ENCODE results near the gene P3H4.
"Not testable (repeated sequence)": the region's sequence is repeated elsewhere in the genome, so short reads cannot be mapped to it uniquely, and the experiment has no call there.

Gene P3H4

GRCh38 chr17:41796121-41796895 lies 15.4 kb downstream of the P3H4 start:
- in situ Hi-C loops (cut with MboI; ENCODE audit: low sequenced_read_pairs), result no loop called here

- in situ Hi-C loops (cut with MboI; ENCODE audit: low sequenced_read_pairs), result no loop called here
These were observed 17.2 kb downstream of the P3H4 start for GRCh38 chr17:41794540-41794975.

GRCh38 chr17:41793784-41794539 lies 17.8 kb downstream of the P3H4 start:
- in situ Hi-C loops (cut with MboI; ENCODE audit: low sequenced_read_pairs), result no loop called here

- in situ Hi-C loops (cut with MboI; ENCODE audit: low sequenced_read_pairs), result no loop called here
These were observed 18.6 kb downstream of the P3H4 start for GRCh38 chr17:41792845-41793783.

- in situ Hi-C loops (cut with MboI; ENCODE audit: low sequenced_read_pairs), result no loop called here
These were observed 24.7 kb downstream of the P3H4 start for GRCh38 chr17:41787021-41787418.

- in situ Hi-C loops (cut with MboI; ENCODE audit: low sequenced_read_pairs), result no loop called here
These were observed 25.3 kb downstream of the P3H4 start, which contains the start of gene JUP for GRCh38 chr17:41786227-41787020. Gene JUP (minus strand): TSS chr17:41786711. CDS start chr17:41771854, 14,857 bp downstream.

- in situ Hi-C loops (cut with MboI; ENCODE audit: low sequenced_read_pairs), result no loop called here
These were observed 25.9 kb downstream of the P3H4 start for GRCh38 chr17:41785859-41786226.

GRCh38 chr17:41785091-41785858 lies 26.5 kb downstream of the P3H4 start:
- in situ Hi-C loops (cut with MboI; ENCODE audit: low sequenced_read_pairs), result no loop called here

GRCh38 chr17:41784207-41784744 lies 27.5 kb downstream of the P3H4 start:
- in situ Hi-C loops (cut with MboI; ENCODE audit: low sequenced_read_pairs), result no loop called here

GRCh38 chr17:41782142-41782541 lies 29.6 kb downstream of the P3H4 start:
- in situ Hi-C loops (cut with MboI; ENCODE audit: low sequenced_read_pairs), result no loop called here

GRCh38 chr17:41781404-41782110 lies 30.2 kb downstream of the P3H4 start:
- in situ Hi-C loops (cut with MboI; ENCODE audit: low sequenced_read_pairs), result no loop called here

- in situ Hi-C loops (cut with MboI; ENCODE audit: low sequenced_read_pairs), result no loop called here
These were observed 31.8 kb downstream of the P3H4 start for GRCh38 chr17:41779954-41780353.

GRCh38 chr17:41777574-41778188 lies 34.1 kb downstream of the P3H4 start:
- in situ Hi-C loops (cut with MboI; ENCODE audit: low sequenced_read_pairs), result no loop called here

GRCh38 chr17:41777157-41777573 lies 34.6 kb downstream of the P3H4 start:
- in situ Hi-C loops (cut with MboI; ENCODE audit: low sequenced_read_pairs), result no loop called here

GRCh38 chr17:41776262-41776900 lies 35.4 kb downstream of the P3H4 start:
- in situ Hi-C loops (cut with MboI; ENCODE audit: low sequenced_read_pairs), result not testable (repeated sequence)

GRCh38 chr17:41775394-41776226 lies 36.1 kb downstream of the P3H4 start:
- in situ Hi-C loops (cut with MboI; ENCODE audit: low sequenced_read_pairs), result no loop called here

GRCh38 chr17:41773731-41774193 lies 38.0 kb downstream of the P3H4 start:
- in situ Hi-C loops (cut with MboI; ENCODE audit: low sequenced_read_pairs), result no loop called here

Measured in hTERT RPE-1 (cell line).